ENCODE data around the gene SHISA8.
A peak's percentile ranks its signal among the peaks of the same experiment; 100 is the strongest.
"Not testable (repeated sequence)": the region's sequence is repeated elsewhere in the genome, so short reads cannot be mapped to it uniquely, and the experiment has no call there.

Gene SHISA8

DNA sequence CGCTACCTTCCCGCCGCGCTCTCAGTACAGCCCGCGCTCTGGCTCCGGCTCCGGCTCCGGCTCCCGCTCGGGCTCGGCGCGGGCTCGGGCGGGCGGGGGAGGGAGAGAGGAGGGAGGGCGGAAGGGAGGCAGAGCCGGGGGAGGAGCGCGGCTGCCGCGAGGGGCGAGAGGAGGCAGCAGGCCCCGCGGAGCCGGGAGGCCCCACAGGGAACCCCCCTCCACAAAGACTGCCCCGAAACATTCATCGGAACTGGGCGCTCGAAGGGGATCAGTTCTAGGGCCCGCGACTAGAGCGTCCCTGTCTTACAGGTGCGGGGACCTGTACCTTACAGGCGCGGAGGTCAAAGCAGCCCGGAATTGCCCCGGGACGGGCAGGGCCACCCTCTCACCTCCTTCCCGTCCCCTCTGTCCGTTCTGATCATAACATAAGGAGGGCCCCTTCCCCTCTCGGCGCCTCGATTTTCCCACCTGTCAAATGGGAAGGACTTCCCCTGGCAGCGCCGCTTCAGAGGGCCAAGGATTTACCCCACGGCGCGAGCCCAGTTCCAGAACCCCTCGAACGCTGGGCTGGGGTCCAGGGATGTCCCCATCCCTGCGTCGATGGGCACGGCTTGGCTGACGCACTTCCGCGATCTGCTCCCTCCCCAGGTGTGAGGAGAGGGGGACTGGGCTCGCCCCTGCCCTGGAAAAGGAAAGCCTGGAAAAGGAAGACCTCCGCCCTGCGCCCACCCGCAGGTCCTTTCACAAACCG is at the start of gene SHISA8:
Gene SHISA8 (minus strand): TSS at position 40 of the 751 bp plus-strand sequence. CDS start 407 bp downstream, outside the sequence.
- peak in 1 of 2 experiments; percentile 21 for DNase-seq

- DNase-seq = no peak
Observed at GRCh38 chr22:41964112-41964491, 49.2 kb upstream of the SHISA8 start.

DNA sequence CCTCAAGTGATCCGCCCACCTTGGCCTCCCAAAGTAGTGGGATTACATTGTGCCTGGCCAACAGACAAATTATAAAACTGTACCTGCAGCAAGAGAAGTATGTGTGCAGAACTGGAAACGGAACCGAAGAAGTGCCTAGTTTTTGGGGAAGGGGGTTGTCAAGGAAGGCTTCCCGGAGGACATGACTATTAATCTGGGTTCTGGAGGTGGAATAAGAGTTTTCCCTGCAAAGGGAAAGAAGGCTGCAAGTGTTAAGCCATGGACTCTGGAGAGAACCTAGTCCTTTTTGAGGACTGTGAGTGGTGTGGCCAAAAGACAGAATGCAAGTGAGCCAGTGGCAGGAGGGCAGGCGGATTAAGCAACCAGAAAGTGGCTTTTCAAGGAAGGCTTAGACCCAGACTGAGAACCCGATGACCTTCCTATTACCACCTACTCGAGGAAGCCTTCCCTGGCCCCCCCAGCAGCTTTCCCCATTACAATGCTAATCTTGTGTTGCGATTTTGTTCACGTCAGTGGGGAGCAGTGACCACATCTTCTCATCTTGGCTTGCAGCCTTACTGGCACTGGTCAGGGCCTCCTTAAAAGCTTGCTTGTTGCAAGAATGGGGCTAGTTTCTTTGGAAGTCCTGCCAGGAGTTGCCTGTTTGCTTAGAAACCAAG is 48.7 kb upstream of the SHISA8 start:
- DNase-seq = no peak

DNA sequence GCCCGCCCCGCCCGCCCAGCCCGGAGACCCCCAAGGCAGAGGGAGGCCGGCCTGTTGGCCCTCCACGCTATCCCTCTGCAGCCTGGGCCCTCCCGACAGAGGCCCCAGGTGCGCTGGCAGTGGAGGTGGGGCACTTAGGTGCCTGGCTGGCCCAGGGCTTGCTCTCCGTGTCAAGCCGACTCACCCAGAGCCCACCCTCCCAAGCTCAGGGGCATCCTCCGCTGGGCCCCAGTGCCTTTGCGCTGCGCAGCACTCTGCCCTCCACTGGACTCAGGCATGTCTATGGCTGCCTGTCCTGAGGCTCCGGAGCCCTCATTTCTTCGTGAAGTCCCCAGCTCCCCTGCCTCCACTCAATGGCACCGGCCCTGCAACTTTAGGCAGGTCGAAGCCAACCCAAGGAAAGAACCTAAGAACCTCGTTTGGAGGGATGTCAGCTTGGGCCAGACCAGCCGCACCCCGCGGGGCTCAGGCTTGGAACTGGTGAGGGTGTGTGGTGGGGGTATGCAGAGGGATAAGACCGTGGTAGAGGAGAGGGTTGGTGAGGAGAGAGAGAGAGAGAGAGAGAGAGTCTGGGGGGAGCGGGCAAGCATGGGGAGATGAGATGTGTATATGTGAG is 43.2 kb upstream of the SHISA8 start:
- DNase-seq = no peak

GRCh38 chr22:41952713-41953112 is 37.8 kb upstream of the SHISA8 start:
- DNase-seq = no peak

DNA sequence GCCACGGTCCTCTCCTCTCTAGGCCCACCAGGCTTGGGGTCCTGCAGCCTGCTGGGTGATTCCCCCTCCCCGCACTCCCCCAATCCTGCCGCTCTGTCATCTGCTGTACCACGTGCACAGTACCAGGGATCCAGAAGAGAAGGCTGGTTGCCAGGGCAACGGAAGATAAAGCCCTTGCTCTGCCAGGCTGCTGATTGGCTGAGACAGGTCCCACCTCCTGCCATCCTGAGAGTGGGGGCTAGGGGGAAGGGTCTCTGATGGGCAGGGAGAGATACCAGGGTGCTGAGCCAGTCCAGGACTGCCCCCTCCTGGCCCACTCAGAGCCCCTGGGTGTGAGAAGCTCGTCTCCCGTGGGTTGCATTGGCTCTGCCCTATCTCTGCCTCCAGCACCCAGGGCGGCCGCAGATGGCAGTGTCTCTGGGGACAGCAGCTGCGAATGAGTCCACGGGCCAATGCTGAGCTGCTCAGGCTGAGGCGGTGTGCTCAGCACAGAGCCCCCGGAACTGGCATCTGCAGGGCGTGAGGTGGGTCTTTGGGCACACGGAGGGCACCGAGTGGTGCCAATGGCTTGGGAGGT is 37.1 kb upstream of the SHISA8 start, which contains the start of gene SMIM45:
Gene SMIM45 (plus strand): TSS at position 253 of the 577 bp plus-strand sequence.
- DNase-seq = peak in 1 of 2 experiments; percentile 17

DNA sequence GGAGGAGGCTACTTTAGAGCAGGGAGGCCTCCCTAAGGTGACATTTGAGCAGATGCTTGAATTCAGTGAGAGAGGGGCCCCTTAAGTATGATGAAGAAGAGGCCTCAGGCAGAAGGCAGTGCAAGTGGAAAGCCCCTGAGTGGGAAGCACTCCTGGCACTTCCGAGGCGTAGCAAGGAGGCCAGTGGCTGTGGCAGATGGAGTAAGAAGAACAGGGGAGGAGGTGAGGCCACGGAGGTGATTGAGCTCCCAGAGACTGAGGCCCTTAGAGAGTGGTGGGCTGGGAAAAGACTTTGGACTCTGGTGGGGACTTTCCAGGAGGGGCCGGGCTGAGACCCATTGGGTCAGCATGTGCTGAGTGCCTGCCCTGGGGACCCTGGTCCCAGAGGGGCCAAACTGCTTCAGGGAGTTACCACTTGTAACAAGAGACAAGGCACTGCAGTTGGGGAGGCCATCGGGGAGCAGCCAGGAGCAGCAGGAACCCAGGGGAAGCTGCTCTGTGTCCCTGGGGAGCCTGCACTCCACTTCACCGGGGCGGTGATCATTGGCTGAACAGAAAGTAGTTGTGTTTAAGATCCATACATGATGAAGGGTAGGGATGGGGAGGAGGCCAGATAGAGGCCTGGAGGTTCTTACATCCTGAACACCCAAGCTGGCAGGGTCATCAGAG is 34.6 kb upstream of the SHISA8 start:
- no peak for DNase-seq

GRCh38 chr22:41948928-41949296 is 34.0 kb upstream of the SHISA8 start:
- not testable (repeated sequence) for DNase-seq

- DNase-seq = no peak
Observed at GRCh38 chr22:41948142-41948541, 33.3 kb upstream of the SHISA8 start.

- no peak for DNase-seq
Observed at GRCh38 chr22:41947424-41948080, 32.7 kb upstream of the SHISA8 start.

DNA sequence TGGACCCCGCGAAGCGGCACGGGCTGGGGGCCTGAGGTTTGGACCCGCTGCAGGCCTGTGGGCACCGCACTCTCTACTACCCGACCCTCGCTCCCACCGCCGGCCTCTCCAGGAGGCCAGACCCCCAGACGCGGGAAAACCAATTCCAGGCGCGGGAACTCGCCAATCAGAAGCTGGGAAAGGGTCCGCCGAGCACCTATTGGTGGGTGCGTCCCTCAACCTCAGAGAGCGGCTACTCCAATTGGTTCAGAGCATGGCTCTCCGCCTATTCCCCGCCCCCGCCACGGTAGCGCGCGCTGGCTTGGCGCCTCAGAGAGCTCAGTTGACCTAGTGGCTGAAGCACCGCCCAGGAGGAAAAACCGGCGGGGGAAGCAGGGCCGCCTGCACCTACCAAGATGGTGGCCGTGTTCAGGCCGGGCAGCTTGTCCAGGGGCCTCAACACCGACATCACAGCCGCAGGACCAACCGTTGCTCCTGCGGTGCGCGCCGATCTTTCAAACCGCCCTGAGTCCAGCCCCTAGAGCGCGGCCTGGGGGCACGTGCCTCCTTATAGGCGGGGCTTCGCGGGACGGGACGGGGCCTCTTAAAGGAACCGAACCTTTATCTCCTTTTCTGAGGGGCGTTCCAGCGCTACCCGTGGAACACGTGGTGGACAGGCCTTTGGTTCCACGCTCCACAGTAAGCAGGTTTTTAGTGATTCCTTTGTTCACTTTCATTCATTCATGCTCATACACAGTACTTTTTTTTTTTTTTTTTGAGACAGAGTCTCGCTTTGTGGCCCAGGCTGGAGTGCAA is 32.0 kb upstream of the SHISA8 start, which contains the start of gene CENPM:
Gene CENPM (minus strand): TSS at position 524 of the 795 bp plus-strand sequence. CDS start 76 bp downstream, at position 448.
- DNase-seq = peak; percentile 91 to 97

DNA sequence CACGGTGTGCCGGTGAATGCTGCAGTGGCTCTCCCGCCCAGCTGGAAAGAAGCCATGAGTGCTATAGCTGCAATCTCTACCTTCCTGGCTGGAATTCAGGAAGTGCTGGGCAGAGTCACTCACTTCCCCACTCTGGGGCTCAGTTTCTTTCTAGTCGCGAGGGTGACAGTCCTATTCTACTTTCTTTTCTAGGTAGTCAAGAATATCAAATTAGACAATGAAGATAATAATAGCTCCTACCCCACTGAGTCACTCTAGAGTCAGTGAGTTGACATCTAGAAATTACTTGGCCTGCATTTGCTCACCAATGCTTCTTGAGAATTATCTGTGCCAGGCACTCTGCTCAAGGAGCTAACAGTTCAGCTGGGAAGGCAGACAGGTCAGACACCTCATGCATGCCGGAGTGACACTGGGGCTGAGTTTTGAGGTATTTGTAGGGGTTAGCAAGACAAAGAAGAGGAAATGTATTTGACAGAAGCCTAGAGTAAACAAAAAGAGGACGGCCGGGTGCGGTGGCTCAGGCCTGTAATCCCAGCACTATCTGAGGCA is 28.9 kb upstream of the SHISA8 start:
- DNase-seq = no peak

- DNase-seq = peak; percentile 59 to 64
Observed at GRCh38 chr22:41940832-41941765, 26.2 kb upstream of the SHISA8 start.

DNA sequence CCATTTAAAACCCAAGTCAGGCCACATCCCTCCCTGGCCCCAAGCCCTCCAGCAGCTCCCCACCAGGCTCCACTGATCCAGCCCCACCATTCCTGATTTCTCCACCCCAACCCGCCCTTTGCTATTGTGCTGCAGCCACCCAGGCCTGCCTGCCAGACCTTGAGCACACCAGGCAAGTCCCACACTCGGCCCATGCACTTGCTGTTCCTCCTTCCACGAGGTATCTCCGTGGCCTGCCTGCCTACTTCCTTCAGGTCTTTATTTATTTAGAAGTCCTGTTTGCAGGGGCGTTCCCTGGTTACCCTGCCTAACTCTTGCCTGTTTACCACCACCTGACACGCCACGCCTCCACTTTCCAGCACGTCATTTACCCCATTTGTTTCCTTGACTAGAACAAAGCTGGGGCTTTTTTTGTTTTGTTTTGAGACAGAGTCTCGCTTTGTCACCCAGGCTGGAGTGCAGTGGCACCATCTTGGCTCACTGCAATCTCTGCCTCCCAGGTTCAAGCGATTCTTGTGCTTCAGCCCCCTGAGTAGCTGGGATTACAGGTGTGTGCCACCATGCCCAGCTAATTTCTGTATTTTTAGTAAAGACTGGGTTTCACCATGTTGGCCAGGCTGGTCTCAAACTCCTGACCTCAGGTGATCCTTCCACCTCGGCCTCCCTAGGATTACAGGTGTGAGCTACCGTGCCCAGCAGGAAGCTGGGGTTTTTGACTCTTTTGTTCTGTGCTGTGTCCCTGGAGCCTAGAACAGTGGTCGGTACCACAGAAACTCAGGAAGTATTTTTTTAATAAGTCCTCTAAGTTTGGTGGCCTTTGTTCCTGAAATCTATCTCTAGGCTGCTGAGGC is 25.3 kb upstream of the SHISA8 start:
- no peak for DNase-seq

DNA sequence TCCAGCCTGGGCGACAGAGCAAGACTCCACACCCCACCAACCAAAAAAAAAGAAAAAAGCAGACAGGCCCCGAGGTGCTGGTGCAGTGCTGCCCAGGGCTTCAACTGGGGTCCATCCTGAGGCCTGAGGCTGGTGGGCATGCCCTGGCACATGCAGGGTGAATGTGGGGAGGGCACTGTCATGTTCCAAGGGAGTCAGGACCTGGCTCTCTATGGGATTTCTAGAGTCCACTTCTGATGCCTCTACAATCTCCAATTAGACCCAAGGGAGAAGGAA is 22.0 kb upstream of the SHISA8 start:
- no peak for DNase-seq

- DNase-seq = no peak
Observed at GRCh38 chr22:41935509-41935908, 20.6 kb upstream of the SHISA8 start.

- peak; percentile 23 to 59 for DNase-seq
Observed at GRCh38 chr22:41935015-41935351, 20.1 kb upstream of the SHISA8 start.

DNA sequence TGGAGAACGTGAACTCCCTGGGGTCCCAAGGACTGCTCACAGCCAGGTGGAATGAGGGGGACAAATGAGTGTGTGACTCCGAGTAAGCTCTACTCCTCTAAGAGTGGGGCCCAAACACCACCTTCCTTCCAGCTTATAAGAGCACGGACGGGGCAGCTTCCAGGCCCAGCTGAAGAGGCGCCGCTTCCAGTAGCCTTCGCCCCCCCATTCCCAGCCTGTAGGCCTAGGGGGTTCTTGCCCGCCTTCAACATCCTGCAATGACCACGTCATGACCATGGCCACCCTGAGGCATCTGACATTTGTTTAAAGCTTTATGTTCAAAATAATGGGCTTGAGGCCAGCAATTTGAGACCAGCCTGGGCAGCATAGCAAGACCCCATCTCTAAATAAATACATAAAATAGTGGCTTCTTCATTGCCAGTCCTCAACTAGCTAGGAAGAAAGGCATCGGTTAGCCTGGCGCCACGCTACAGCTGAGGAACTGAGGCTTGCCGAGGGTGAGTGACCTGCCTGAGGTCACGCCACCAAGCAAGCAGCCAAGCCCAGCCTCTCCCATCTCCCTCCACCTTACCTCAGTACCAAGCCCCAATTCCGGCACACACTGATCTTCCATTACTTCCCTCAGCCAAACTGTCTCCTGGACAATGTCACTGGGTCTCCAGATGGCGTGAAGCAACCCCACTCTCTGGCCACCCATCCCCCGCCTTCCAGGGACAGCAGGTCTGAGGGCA is 19.6 kb upstream of the SHISA8 start:
- no peak for DNase-seq

All from NCI-H446 (cell line).